SK-N-MC (cell line): ENCODE measurements around the gene ITPR2.

Experiments used
- EZH2 ChIP-seq: fragments of 200-600 bp; sonication (generic); IDR thresholded peaks from one replicate; pipeline ENCODE4 v1.6.1; 2017; ENCODE audit warnings: antibody characterized with exemption
- FOXP2 ChIP-seq: optimal IDR thresholded peaks from 2 replicates; pipeline ENCODE3; 2011; ENCODE audit warnings: mild to moderate bottlenecking, moderate library complexity; ENCODE audit not compliant: insufficient read depth; ENCODE audit errors: extremely low read length, control extremely low read depth
- POLR2AphosphoS5 ChIP-seq: IDR thresholded peaks from 2 replicates; pipeline ENCODE4 v1.6.1; 2012; ENCODE audit warnings: mild to moderate bottlenecking, low read depth, low read length, borderline replicate concordance

GRCh38 chr12:26431211-26431610 lies 401.8 kb downstream of the ITPR2 start:
- TF ChIP-seq EZH2 (no peak), POLR2AphosphoS5 (no peak), FOXP2 (no peak)
